Right lobe of liver (tissue), 6 donors: ENCODE results near the gene TRMT61A. TPM values are rescaled to one million over a fixed set of nuclear protein-coding genes. Genes with fewer than 3 reads are reported as not detected.

ENCODE experiments used
- ATAC-seq, 4 donors: fragments of 200-7000 bp; cut with Tn5 transposase; one replicate each; pipeline ENCODE4 v1.9.1; 2020; ENCODE audit warnings: mild to moderate bottlenecking in 4 of 4, moderate library complexity in 4 of 4
- DNase-seq, 3 donors: peaks; one replicate each; pipeline ENCODE4 v3.0.0-alpha.2; 2020
- H3K27ac ChIP-seq, 3 donors: fragments of 200-600 bp; one replicate each; pipeline ENCODE4 v1.8.0; 2022
- H3K27me3 ChIP-seq, 2 donors: fragments of 200-600 bp; one replicate each; pipeline ENCODE4 v1.8.0; 2022
- H3K36me3 ChIP-seq, 4 donors: fragments of 200-600 bp; sonication (generic) in 1 of 4; one replicate each; pipeline versions ENCODE4 v1.5.1 to v1.8.0; 2017 to 2022; ENCODE audit warnings: control low read depth in 1 of 4
- H3K4me1 ChIP-seq, 4 donors: fragments of 200-600 bp; sonication (generic) in 1 of 4; one replicate each; pipeline versions ENCODE4 v1.5.1 to v1.8.0; 2017 to 2022; ENCODE audit warnings: control low read depth in 1 of 4
- H3K4me3 ChIP-seq, 3 donors: fragments of 200-600 bp; one replicate each; pipeline ENCODE4 v1.8.0; 2022
- H3K9me3 ChIP-seq, 4 donors: fragments of 200-600 bp; sonication (generic) in 1 of 4; one replicate each; pipeline versions ENCODE4 v1.5.1 to v1.8.0; 2017 to 2022; ENCODE audit warnings: control low read depth in 1 of 4
- POLR2A ChIP-seq: fragments of 450-650 bp; IDR thresholded peaks from one replicate; pipeline ENCODE4 v1.6.1; 2017; ENCODE audit warnings: antibody characterized with exemption, mild to moderate bottlenecking
- WGBS: methylation state at CpG from one replicate; pipeline ENCODE4 v1.1.6; 2018; ENCODE audit warnings: low coverage, low lambda C conversion rate; ENCODE audit not compliant: insufficient coverage; ENCODE audit errors: missing lambda C conversion rate; 5-methylcytosine and 5-hydroxymethylcytosine counted together
- intact Hi-C, 2 donors: fragments of 100-400 bp; cut with DNase I; formaldehyde crosslinking; loops; one replicate each; pipeline versions ENCODE4 v1.11.2 to v1.14.1; 2022
- total RNA-seq, 6 experiments: library from RNA; depleted of rRNA in 2 of 6; stranded (reverse); fragments of >200 nt in 2 of 6; fragmentation: NEBNext Ultra II Directional in 3 of 6; extraction: Animal tissue kit (Norgen Biotek cat#: 25700) in 3 of 6; gene quantifications; one replicate each; pipeline versions ENCODE4 v1.1.0 to v1.2.4, GENCODE V29; 2016 to 2023
- TF ChIP-seq, protein P1 (sequence below), 4 donors: fragments of 200-600 bp in 3 of 4; fragments of 450-650 bp in 1 of 4; IDR thresholded peaks; one replicate each; pipeline versions ENCODE4 v1.5.1 to v1.8.0; 2016 to 2022; ENCODE audit warnings: antibody characterized with exemption in 4 of 4, mild to moderate bottlenecking in 2 of 4
- donor health status: DM: no; HTN: yes; CAD: no.
- donor health status: DM: no; HTN: no; CAD: no.
- donor health status: DM: no; HTN: no; CAD: no.
- donor health status: DM: no; HTN: yes; CAD: no.
- donor health status: DM: no; HTN: yes; CAD: no.

TRMT61A gene
- total RNA-seq, 6 experiments from 2014 or later = 3.8 to 12.1 (median 4.8) TPM

DNA sequence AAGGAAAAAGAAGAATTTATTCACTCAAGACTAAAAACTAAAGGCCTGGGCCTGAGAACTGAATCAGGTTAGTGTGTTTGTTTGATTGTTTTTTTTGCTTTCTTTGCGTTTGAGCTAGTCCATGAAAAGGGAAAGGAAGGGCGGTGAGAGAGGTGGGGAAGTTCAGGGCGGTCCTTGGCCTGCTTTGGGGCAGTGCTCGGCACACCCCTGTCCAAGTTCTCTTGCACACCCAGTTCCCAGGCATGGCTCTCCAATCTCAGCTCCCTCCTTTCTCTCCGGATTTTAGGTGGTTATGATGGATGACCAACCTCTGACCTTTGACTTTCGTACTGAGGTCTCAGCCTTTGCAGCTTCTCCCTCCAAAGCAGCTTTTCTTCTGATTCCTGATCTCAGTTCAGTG lies 45.1 kb downstream of the TRMT61A start:
- no peak overlapping the region for H3K27ac ChIP-seq
- no peak overlapping the region for H3K4me3 ChIP-seq
- DNase-seq = no peak
- no peaks in the 10 kb centered on the region for H3K27me3 ChIP-seq
- peaks cover 0 to 15% (median 7%) of the 10 kb centered on the region in 4 donors for H3K4me1 ChIP-seq
- H3K36me3 ChIP-seq = peaks cover 0 to 18% (median 1%) of the 10 kb centered on the region in 4 donors
- intact Hi-C loops = loop anchor here in 1 of 2 donors (10.0 kb wide), 1 partner anchor 51 kb away; the partner anchor contains the start of gene KLC1
- no peak for ATAC-seq
- H3K9me3 ChIP-seq = no peaks in the 10 kb centered on the region
- TF ChIP-seq, protein P1, sequence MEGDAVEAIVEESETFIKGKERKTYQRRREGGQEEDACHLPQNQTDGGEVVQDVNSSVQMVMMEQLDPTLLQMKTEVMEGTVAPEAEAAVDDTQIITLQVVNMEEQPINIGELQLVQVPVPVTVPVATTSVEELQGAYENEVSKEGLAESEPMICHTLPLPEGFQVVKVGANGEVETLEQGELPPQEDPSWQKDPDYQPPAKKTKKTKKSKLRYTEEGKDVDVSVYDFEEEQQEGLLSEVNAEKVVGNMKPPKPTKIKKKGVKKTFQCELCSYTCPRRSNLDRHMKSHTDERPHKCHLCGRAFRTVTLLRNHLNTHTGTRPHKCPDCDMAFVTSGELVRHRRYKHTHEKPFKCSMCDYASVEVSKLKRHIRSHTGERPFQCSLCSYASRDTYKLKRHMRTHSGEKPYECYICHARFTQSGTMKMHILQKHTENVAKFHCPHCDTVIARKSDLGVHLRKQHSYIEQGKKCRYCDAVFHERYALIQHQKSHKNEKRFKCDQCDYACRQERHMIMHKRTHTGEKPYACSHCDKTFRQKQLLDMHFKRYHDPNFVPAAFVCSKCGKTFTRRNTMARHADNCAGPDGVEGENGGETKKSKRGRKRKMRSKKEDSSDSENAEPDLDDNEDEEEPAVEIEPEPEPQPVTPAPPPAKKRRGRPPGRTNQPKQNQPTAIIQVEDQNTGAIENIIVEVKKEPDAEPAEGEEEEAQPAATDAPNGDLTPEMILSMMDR (IDR thresholded peaks at IDR 0.05) = no peak
- TF ChIP-seq POLR2A = no peak
- WGBS = 60% methylated on average over 3 of the region's 6 CpGs

DNA sequence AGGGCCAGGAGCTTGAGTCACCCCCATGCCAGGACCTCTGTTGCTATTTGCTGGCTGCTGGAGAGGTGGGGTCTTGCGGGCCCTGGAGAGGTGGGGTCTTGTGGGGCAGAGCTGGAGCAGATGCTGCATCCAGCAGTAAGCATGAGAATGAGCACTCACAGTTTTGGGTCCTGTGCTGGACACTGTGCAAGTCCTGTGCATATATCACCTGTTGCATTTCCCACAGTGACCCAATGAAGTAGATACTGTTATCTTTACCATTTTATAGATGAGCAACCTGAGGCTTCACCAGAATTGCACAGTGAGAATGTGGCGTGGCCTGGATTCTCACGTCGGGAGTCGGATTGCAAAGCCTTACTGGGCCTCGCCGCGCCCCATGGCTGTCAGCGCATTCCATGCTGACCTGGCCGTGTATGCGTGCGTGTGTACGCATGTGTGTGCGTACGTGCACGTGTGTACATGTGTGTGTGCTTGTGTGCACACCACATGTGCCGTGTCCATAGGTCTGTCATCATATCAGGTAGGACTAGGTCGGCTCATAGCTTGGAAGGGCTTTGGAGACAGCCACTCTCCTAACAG lies 45.8 kb downstream of the TRMT61A start:
- DNase-seq (no peak), ATAC-seq (no peak)
- TF ChIP-seq POLR2A = no peak
- TF ChIP-seq, protein P1 (IDR thresholded peaks at IDR 0.05) = no peak
- no peaks in the 10 kb centered on the region for H3K9me3 ChIP-seq
- H3K4me1 ChIP-seq = peaks cover 0 to 15% (median 7%) of the 10 kb centered on the region in 4 donors
- peaks cover 0 to 19% (median 1%) of the 10 kb centered on the region in 4 donors for H3K36me3 ChIP-seq
- WGBS = 89% methylated on average over 10 of the region's 18 CpGs
- H3K27me3 ChIP-seq = no peaks in the 10 kb centered on the region
- no peak overlapping the region for H3K4me3 ChIP-seq
- no peak overlapping the region for H3K27ac ChIP-seq
- intact Hi-C loops = loop anchor here in 1 of 2 donors (10.0 kb wide), 1 partner anchor 50 kb away; the partner anchor contains the start of gene KLC1

DNA sequence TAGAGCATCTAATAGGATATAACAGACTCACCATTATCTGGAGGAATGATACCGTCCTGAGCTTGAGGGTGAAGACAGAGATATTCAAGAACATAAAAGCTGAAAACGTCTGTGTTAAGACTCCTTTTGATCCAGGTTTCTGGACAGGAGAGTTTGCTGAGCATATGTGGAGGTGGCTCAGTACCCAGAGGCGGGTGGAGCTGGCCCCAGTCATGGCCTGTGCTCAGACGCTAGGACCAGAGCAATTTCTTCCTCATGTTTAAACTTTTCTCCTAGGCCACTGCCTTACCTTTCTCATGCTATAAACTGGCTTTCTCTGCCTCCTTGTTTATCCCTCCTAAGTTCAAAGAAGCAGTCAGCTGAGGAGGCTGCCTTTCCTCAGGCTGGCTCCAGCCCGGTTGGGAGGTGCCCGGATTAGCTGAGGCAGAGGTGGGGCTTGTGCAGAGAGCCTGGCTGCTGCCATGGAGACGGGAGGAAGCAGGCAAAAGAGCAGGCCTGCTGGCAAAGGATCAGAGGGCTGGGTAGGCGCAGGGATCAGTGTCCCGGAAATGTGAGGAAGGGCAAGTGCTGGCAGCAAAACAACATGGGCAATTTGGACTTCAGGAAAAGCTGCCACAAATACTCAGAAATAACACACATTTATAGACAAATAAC lies 47.5 kb downstream of the TRMT61A start:
- intact Hi-C loops = loop anchor here in 1 of 2 donors (10.0 kb wide), 1 partner anchor 48 kb away; the partner anchor contains the start of gene KLC1
- DNase-seq (peak; percentile 94 to 96 (median 95)), ATAC-seq (peak; percentile 98 to 99 (median 98))
- peak overlapping the region in 1 of 3 donors; percentile 37 for H3K27ac ChIP-seq
- H3K4me3 ChIP-seq = peak overlapping the region in 1 of 3 donors; percentile 17
- H3K27me3 ChIP-seq = no peaks in the 10 kb centered on the region
- H3K36me3 ChIP-seq = peaks cover 0 to 20% (median 1%) of the 10 kb centered on the region in 4 donors
- H3K4me1 ChIP-seq = peaks cover 0 to 15% (median 7%) of the 10 kb centered on the region in 4 donors
- WGBS = 26% methylated on average over 9 of the region's 9 CpGs
- H3K9me3 ChIP-seq = no peaks in the 10 kb centered on the region
- TF ChIP-seq, protein P1 (IDR thresholded peaks at IDR 0.05) = no peak
- TF ChIP-seq POLR2A = no peak

DNA sequence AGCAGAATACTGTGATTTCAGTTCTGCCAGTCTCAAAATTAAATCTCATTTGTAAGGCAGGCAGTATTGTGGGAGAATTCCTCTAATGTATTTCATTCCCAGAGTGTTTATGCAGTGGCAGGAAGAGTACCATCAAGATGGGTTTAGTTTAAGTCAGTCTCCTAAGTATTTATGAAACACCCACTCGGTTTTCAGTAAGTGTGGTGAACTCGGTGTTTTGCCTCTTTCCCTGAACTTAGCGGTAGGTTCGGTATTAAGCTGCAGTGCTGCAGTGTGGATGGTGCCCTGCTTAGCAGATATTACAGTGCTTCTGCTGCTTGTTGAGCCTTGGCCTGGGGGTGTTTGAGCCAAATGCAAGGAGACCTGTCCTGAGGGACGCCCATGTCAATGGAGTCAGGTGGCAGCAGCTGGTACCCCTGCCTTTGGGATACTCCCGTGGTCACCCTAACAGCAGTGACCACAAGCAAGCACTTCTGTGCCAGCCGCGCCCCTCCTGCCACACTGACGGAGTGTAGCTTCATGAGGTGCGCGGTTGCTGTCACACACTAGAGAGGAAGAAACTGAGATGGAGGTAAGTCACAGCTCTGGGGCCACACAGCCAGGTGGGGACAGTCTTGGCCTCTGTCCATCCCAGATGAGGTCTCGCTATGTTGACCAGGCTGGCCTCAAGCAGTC lies 49.5 kb downstream of the TRMT61A start:
- intact Hi-C loops = loop anchor here in 1 of 2 donors (10.0 kb wide), 1 partner anchor 46 kb away; the partner anchor contains the start of gene KLC1
- DNase-seq (no peak), ATAC-seq (no peak)
- Histone ChIP-seq H3K36me3 (peaks cover 0 to 19% (median 1%) of the 10 kb centered on the region in 4 donors), H3K27ac (no peak overlapping the region), H3K4me1 (peaks cover 0 to 15% (median 7%) of the 10 kb centered on the region in 4 donors), H3K9me3 (no peaks in the 10 kb centered on the region), H3K4me3 (no peak overlapping the region), H3K27me3 (no peaks in the 10 kb centered on the region)
- TF ChIP-seq POLR2A = no peak
- TF ChIP-seq, protein P1 (IDR thresholded peaks at IDR 0.05) = no peak
- 72% methylated on average over 2 of the region's 12 CpGs for WGBS
